ENCODE results near the gene GARNL3. TPM values are rescaled to one million over a fixed set of nuclear protein-coding genes. Genes with fewer than 3 reads are reported as not detected.

Gene GARNL3
- total RNA-seq, 1 donor from 2014 or later, result 19.7 TPM

GRCh38 chr9:127361561-127361960, 97.0 kb downstream of the GARNL3 start:
- Mint-ChIP-seq H3K36me3 (no peaks in the 10 kb centered on the region), H3K9me3 (no peaks in the 10 kb centered on the region), H3K27ac (no peak overlapping the region), H3K27me3 (no peaks in the 10 kb centered on the region), H3K4me3 (no peak overlapping the region), H3K4me1 (ENCODE audit: unreplicated experiment) (no peaks in the 10 kb centered on the region)
- peak; percentile 48 for DNase-seq (ENCODE audit: extremely low spot score, unreplicated experiment)
- no peak for TF ChIP-seq CTCF (conservative IDR thresholded peaks at IDR 0.05)

- no peaks in the 10 kb centered on the region for H3K4me1 Mint-ChIP-seq (ENCODE audit: unreplicated experiment)
- H3K27me3 Mint-ChIP-seq, result no peaks in the 10 kb centered on the region
- no peak for TF ChIP-seq CTCF (conservative IDR thresholded peaks at IDR 0.05)
- H3K27ac Mint-ChIP-seq, result no peak overlapping the region
- H3K36me3 Mint-ChIP-seq, result no peaks in the 10 kb centered on the region
- no peaks in the 10 kb centered on the region for H3K9me3 Mint-ChIP-seq
- DNase-seq (ENCODE audit: extremely low spot score, unreplicated experiment), result no peak
- no peak overlapping the region for H3K4me3 Mint-ChIP-seq
Observed at GRCh38 chr9:127362829-127363228, 98.3 kb downstream of the GARNL3 start.

DNA sequence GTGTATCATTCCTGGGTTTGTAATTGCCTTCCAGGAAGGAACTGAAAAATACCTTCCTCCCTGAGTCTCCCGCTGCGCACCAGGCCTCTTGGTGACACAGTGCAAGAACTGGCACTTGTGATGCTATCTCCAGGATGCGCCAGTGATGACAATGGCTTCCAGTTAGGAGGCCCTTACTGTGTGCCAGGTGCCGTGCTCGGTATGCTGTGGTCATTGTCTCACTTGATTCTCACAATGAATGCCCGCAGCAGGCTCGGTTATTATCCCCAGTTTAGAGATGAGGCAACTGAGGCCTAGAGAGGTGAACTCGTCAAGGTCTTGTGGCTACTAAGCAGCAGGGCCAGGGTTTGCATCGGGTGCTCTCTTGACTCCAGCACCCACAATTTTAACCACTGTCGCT, 100.9 kb downstream of the GARNL3 start:
- H3K27me3 Mint-ChIP-seq, result no peaks in the 10 kb centered on the region
- no peak overlapping the region for H3K4me3 Mint-ChIP-seq
- TF ChIP-seq CTCF (conservative IDR thresholded peaks at IDR 0.05), result no peak
- H3K4me1 Mint-ChIP-seq (ENCODE audit: unreplicated experiment), result no peaks in the 10 kb centered on the region
- no peak overlapping the region for H3K27ac Mint-ChIP-seq
- no peak for DNase-seq (ENCODE audit: extremely low spot score, unreplicated experiment)
- no peaks in the 10 kb centered on the region for H3K9me3 Mint-ChIP-seq
- peaks cover 3% of the 10 kb centered on the region for H3K36me3 Mint-ChIP-seq

GRCh38 chr9:127366594-127366993, 102.0 kb downstream of the GARNL3 start:
- H3K4me3 Mint-ChIP-seq, result no peak overlapping the region
- H3K4me1 Mint-ChIP-seq (ENCODE audit: unreplicated experiment), result no peaks in the 10 kb centered on the region
- no peak overlapping the region for H3K27ac Mint-ChIP-seq
- H3K9me3 Mint-ChIP-seq, result no peaks in the 10 kb centered on the region
- peaks cover 3% of the 10 kb centered on the region for H3K36me3 Mint-ChIP-seq
- no peak for DNase-seq (ENCODE audit: extremely low spot score, unreplicated experiment)
- TF ChIP-seq CTCF (conservative IDR thresholded peaks at IDR 0.05), result no peak
- peaks cover 4% of the 10 kb centered on the region for H3K27me3 Mint-ChIP-seq

DNA sequence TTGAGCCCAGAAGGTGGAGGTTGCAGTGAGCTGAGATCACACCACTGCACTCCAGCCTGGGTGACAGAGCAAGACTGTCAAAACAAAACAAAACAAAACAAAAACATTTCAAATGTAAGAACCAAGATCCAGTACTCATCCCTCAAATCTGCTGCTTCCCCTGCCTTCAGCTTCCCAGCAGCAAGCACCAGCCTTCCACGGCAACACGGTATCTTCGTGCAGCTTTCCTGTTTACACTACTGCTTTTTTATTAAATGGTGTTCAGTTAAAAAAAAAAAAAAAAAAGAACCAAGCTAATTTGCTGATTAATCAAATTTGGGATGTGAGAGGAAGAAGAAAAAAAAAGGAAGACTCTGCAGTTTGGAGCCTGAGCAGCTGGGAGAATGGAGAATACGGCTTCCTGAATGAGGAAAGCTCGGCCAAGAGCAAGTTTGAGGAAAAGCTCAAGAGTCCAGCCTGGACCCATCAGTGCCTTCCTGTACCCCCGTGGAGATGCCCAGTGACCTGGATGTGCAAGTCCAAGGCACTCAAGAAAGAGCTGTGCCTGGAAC, 104.4 kb downstream of the GARNL3 start:
- Mint-ChIP-seq H3K9me3 (no peaks in the 10 kb centered on the region), H3K27ac (no peak overlapping the region), H3K4me1 (ENCODE audit: unreplicated experiment) (no peaks in the 10 kb centered on the region), H3K36me3 (peaks cover 3% of the 10 kb centered on the region), H3K27me3 (peaks cover 4% of the 10 kb centered on the region), H3K4me3 (no peak overlapping the region)
- TF ChIP-seq CTCF (conservative IDR thresholded peaks at IDR 0.05), result no peak
- no peak for DNase-seq (ENCODE audit: extremely low spot score, unreplicated experiment)

DNA sequence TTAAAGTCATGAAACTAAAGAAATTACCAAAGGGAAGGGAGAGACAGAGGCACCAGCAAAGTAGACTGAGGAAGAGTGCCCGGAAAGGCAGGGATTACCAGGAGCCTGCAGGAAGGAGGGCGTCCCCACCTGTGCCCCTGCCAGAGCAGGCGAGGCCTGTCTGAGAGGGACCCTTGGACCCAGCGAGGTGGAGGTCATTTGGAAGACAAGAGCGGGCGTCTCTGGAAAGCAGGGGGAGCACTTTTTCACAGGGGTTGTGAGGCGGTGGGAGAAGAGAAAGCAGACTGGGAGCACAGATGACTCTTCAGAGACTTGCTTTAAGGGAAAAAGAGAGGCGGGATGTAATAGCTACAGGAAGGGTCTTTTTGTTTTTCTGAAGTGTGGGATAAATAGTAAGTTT, 104.9 kb downstream of the GARNL3 start:
- no peak for DNase-seq (ENCODE audit: extremely low spot score, unreplicated experiment)
- H3K36me3 Mint-ChIP-seq, result peaks cover 3% of the 10 kb centered on the region
- H3K27me3 Mint-ChIP-seq, result peaks cover 4% of the 10 kb centered on the region
- H3K4me3 Mint-ChIP-seq, result no peak overlapping the region
- no peak overlapping the region for H3K27ac Mint-ChIP-seq
- no peaks in the 10 kb centered on the region for H3K9me3 Mint-ChIP-seq
- TF ChIP-seq CTCF (conservative IDR thresholded peaks at IDR 0.05), result no peak
- no peaks in the 10 kb centered on the region for H3K4me1 Mint-ChIP-seq (ENCODE audit: unreplicated experiment)

Measured in type B pancreatic cell (in vitro differentiated cells).